ENCODE measurements around the gene LRRC4B. TPM values are rescaled to one million over a fixed set of nuclear protein-coding genes. Genes with fewer than 3 reads are reported as not detected.

Gene LRRC4B
- total RNA-seq, 2 experiments from 2014 or later = not detected

- ATAC-seq = no peak
Measured at GRCh38 chr19:50506700-50507099, 61.5 kb downstream of the LRRC4B start.

GRCh38 chr19:50505856-50506611, 62.2 kb downstream of the LRRC4B start:
- no peak for DNase-seq
- Mint-ChIP-seq H3K9me3 (ENCODE audit: insufficient read depth) (no peaks in the 10 kb centered on the region), H3K4me1 (ENCODE audit: low read depth) (peaks cover 14% of the 10 kb centered on the region), H3K36me3 (ENCODE audit: low read depth) (peaks cover 7% of the 10 kb centered on the region), H3K27me3 (ENCODE audit: low read depth) (no peaks in the 10 kb centered on the region), H3K27ac (no peak overlapping the region), H3K4me3 (no peak overlapping the region)
- ChIA-PET CTCF (no interaction called here), POLR2A (no interaction called here)
- ATAC-seq = no peak

More at GRCh38 chr19:50506700-50507099, 61.5 kb downstream of the LRRC4B start:
- Mint-ChIP-seq H3K27me3 (ENCODE audit: low read depth) (no peaks in the 10 kb centered on the region), H3K4me3 (no peak overlapping the region), H3K27ac (no peak overlapping the region), H3K36me3 (ENCODE audit: low read depth) (peaks cover 7% of the 10 kb centered on the region), H3K9me3 (ENCODE audit: insufficient read depth) (no peaks in the 10 kb centered on the region), H3K4me1 (ENCODE audit: low read depth) (peaks cover 18% of the 10 kb centered on the region)
- ChIA-PET CTCF (no interaction called here), POLR2A (no interaction called here)
- DNase-seq = no peak

GRCh38 chr19:50501568-50502475, 66.4 kb downstream of the LRRC4B start:
- Mint-ChIP-seq H3K4me1 (ENCODE audit: low read depth) (no peaks in the 10 kb centered on the region), H3K9me3 (ENCODE audit: insufficient read depth) (no peaks in the 10 kb centered on the region), H3K27ac (no peak overlapping the region), H3K27me3 (ENCODE audit: low read depth) (no peaks in the 10 kb centered on the region), H3K4me3 (no peak overlapping the region), H3K36me3 (ENCODE audit: low read depth) (peaks cover 2% of the 10 kb centered on the region)
- ChIA-PET POLR2A (no interaction called here), CTCF (no interaction called here)
- ATAC-seq (peak; percentile 13), DNase-seq (no peak)

GRCh38 chr19:50501186-50501567, 67.1 kb downstream of the LRRC4B start:
- H3K36me3 Mint-ChIP-seq (ENCODE audit: low read depth) = peaks cover 2% of the 10 kb centered on the region
- no peaks in the 10 kb centered on the region for H3K4me1 Mint-ChIP-seq (ENCODE audit: low read depth)
- no peaks in the 10 kb centered on the region for H3K9me3 Mint-ChIP-seq (ENCODE audit: insufficient read depth)
- DNase-seq = no peak
- ChIA-PET POLR2A (no interaction called here), CTCF (no interaction called here)
- no peaks in the 10 kb centered on the region for H3K27me3 Mint-ChIP-seq (ENCODE audit: low read depth)
- H3K27ac Mint-ChIP-seq = no peak overlapping the region
- no peak overlapping the region for H3K4me3 Mint-ChIP-seq
- ATAC-seq = peak; percentile 18

GRCh38 chr19:50500753-50501151, 67.5 kb downstream of the LRRC4B start:
- no peak for DNase-seq
- Mint-ChIP-seq H3K9me3 (ENCODE audit: insufficient read depth) (no peaks in the 10 kb centered on the region), H3K4me1 (ENCODE audit: low read depth) (no peaks in the 10 kb centered on the region), H3K27ac (no peak overlapping the region), H3K27me3 (ENCODE audit: low read depth) (no peaks in the 10 kb centered on the region), H3K36me3 (ENCODE audit: low read depth) (peaks cover 2% of the 10 kb centered on the region), H3K4me3 (no peak overlapping the region)
- POLR2A ChIA-PET = no interaction called here
- CTCF ChIA-PET = interaction anchor here (1.0 kb wide), 1 partner anchor 10 kb away, joined by 4 read pairs; the partner anchor contains the start of gene JOSD2
- ATAC-seq = peak; percentile 15

GRCh38 chr19:50500060-50500752, 68.0 kb downstream of the LRRC4B start:
- peak; percentile 39 for ATAC-seq
- Mint-ChIP-seq H3K9me3 (ENCODE audit: insufficient read depth) (no peaks in the 10 kb centered on the region), H3K27me3 (ENCODE audit: low read depth) (no peaks in the 10 kb centered on the region), H3K36me3 (ENCODE audit: low read depth) (peaks cover 2% of the 10 kb centered on the region), H3K4me3 (no peak overlapping the region), H3K27ac (no peak overlapping the region), H3K4me1 (ENCODE audit: low read depth) (no peaks in the 10 kb centered on the region)
- ChIA-PET POLR2A (no interaction called here), CTCF (interaction anchor here (1.0 kb wide), 1 partner anchor 11 kb away, joined by 4 read pairs; the partner anchor contains the start of gene JOSD2)
- peak; percentile 50 for DNase-seq

GRCh38 chr19:50498219-50499056, 69.8 kb downstream of the LRRC4B start:
- H3K4me3 Mint-ChIP-seq = no peak overlapping the region
- H3K36me3 Mint-ChIP-seq (ENCODE audit: low read depth) = no peaks in the 10 kb centered on the region
- ATAC-seq = no peak
- H3K9me3 Mint-ChIP-seq (ENCODE audit: insufficient read depth) = no peaks in the 10 kb centered on the region
- CTCF ChIA-PET = no interaction called here
- H3K4me1 Mint-ChIP-seq (ENCODE audit: low read depth) = no peaks in the 10 kb centered on the region
- no peak overlapping the region for H3K27ac Mint-ChIP-seq
- no peaks in the 10 kb centered on the region for H3K27me3 Mint-ChIP-seq (ENCODE audit: low read depth)
- POLR2A ChIA-PET = no interaction called here
- no peak for DNase-seq

- Mint-ChIP-seq H3K36me3 (ENCODE audit: low read depth) (no peaks in the 10 kb centered on the region), H3K4me3 (no peak overlapping the region), H3K27ac (no peak overlapping the region), H3K9me3 (ENCODE audit: insufficient read depth) (no peaks in the 10 kb centered on the region), H3K4me1 (ENCODE audit: low read depth) (peaks cover 5% of the 10 kb centered on the region), H3K27me3 (ENCODE audit: low read depth) (no peaks in the 10 kb centered on the region)
- DNase-seq (no peak), ATAC-seq (no peak)
- ChIA-PET CTCF (no interaction called here), POLR2A (no interaction called here)
Measured at GRCh38 chr19:50497022-50497405, 71.2 kb downstream of the LRRC4B start.

GRCh38 chr19:50496189-50497021, 71.8 kb downstream of the LRRC4B start:
- CTCF ChIA-PET = no interaction called here
- POLR2A ChIA-PET = no interaction called here

GRCh38 chr19:50495020-50495531, 73.2 kb downstream of the LRRC4B start:
- Mint-ChIP-seq H3K9me3 (ENCODE audit: insufficient read depth) (no peaks in the 10 kb centered on the region), H3K27ac (no peak overlapping the region), H3K4me1 (ENCODE audit: low read depth) (peaks cover 13% of the 10 kb centered on the region), H3K4me3 (no peak overlapping the region), H3K27me3 (ENCODE audit: low read depth) (no peaks in the 10 kb centered on the region), H3K36me3 (ENCODE audit: low read depth) (no peaks in the 10 kb centered on the region)
- ChIA-PET CTCF (no interaction called here), POLR2A (no interaction called here)
- DNase-seq = no peak
- no peak for ATAC-seq

More at GRCh38 chr19:50496189-50497021, 71.8 kb downstream of the LRRC4B start:
- Mint-ChIP-seq H3K4me3 (no peak overlapping the region), H3K4me1 (ENCODE audit: low read depth) (peaks cover 11% of the 10 kb centered on the region), H3K27me3 (ENCODE audit: low read depth) (no peaks in the 10 kb centered on the region), H3K9me3 (ENCODE audit: insufficient read depth) (no peaks in the 10 kb centered on the region), H3K27ac (no peak overlapping the region), H3K36me3 (ENCODE audit: low read depth) (no peaks in the 10 kb centered on the region)
- ATAC-seq (no peak), DNase-seq (no peak)
